Measurements from ENCODE around the gene IKZF1. TPM values are rescaled to one million over a fixed set of nuclear protein-coding genes. Genes with fewer than 3 reads are reported as not detected.

Gene IKZF1
- total and polyA plus RNA-seq, 12 donors, result 0.98 to 31.5 (median 9.4) TPM

DNA sequence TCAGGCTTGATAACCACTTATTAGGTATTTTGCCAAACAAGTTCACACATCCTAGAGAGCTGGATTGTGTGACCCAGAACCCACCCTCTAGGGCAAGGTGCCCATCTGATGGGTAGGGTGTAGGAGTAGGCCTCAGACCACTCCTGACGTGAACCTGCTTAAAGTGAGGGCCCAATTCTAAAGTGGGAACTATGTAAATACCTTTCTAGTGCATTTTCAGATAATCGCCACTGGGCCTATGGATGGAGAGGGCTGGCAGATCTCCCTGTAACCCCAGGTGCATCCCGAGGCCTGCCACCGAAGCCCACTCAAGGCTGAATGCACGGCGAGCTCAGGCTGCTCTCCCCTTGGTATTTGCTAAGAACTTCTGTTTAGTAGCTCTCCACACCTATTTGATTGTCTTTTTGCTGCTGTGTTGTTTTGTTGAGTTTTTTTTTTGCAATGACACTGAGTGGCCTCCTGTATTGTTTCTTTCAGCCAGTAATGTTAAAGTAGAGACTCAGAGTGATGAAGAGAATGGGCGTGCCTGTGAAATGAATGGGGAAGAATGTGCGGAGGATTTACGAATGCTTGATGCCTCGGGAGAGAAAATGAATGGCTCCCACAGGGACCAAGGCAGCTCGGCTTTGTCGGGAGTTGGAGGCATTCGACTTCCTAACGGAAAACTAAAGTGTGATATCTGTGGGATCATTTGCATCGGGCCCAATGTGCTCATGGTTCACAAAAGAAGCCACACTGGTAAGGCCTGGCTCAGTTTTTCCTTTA is 71.7 kb downstream of the IKZF1 start:
- no peak for DNase-seq
- H3K36me3 ChIP-seq (replicated peaks in 1 of 2), result no peaks in the 10 kb centered on the region
- H3K27me3 ChIP-seq, result no peaks in the 10 kb centered on the region
- H3K4me1 ChIP-seq (replicated peaks in 1 of 2), result no peaks in the 10 kb centered on the region
- WGBS, 4 donors, result 74 to 83% (median 78%) methylated on average over 15 of the region's 15 CpGs
- no peaks in the 10 kb centered on the region for H3K9me3 ChIP-seq (replicated peaks in 1 of 3)
- no peak overlapping the region for H3K27ac ChIP-seq
- TF ChIP-seq, protein P1, sequence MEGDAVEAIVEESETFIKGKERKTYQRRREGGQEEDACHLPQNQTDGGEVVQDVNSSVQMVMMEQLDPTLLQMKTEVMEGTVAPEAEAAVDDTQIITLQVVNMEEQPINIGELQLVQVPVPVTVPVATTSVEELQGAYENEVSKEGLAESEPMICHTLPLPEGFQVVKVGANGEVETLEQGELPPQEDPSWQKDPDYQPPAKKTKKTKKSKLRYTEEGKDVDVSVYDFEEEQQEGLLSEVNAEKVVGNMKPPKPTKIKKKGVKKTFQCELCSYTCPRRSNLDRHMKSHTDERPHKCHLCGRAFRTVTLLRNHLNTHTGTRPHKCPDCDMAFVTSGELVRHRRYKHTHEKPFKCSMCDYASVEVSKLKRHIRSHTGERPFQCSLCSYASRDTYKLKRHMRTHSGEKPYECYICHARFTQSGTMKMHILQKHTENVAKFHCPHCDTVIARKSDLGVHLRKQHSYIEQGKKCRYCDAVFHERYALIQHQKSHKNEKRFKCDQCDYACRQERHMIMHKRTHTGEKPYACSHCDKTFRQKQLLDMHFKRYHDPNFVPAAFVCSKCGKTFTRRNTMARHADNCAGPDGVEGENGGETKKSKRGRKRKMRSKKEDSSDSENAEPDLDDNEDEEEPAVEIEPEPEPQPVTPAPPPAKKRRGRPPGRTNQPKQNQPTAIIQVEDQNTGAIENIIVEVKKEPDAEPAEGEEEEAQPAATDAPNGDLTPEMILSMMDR (IDR thresholded peaks at IDR 0.05), result no peak
- no peak for TF ChIP-seq POLR2A (IDR thresholded peaks at IDR 0.05)
- no peak overlapping the region for H3K4me3 ChIP-seq
- intact Hi-C loops (cut with DNase I), result no loop called here

DNA sequence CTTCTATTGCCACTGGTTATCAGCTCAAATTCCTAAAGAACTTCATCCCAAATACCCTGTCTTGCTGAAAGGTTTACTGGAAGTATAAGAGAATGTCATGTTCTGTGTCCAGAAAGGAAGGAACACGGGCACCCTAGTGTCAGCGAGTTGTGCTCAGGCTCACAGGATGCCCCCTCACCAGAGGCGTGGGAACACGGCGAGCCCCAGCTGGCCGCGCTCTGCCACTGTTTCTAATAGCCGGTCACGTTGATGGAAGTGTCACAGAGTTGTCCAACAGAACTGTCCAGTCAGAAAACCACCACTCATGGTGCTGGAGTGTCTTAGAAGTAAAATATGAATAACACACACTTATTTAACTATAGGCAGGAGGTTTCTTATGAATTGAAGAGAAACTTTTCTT is 72.8 kb downstream of the IKZF1 start:
- no peaks in the 10 kb centered on the region for H3K36me3 ChIP-seq (replicated peaks in 1 of 2)
- no peak overlapping the region for H3K27ac ChIP-seq
- no peak for TF ChIP-seq POLR2A (IDR thresholded peaks at IDR 0.05)
- TF ChIP-seq, protein P1 (IDR thresholded peaks at IDR 0.05), result no peak
- DNase-seq, result no peak
- 89 to 93% (median 90%) methylated on average over 9 of the region's 9 CpGs for WGBS, 4 donors
- H3K4me3 ChIP-seq, result no peak overlapping the region
- intact Hi-C loops (cut with DNase I), result no loop called here
- H3K27me3 ChIP-seq, result no peaks in the 10 kb centered on the region
- no peaks in the 10 kb centered on the region for H3K4me1 ChIP-seq (replicated peaks in 1 of 2)
- no peaks in the 10 kb centered on the region for H3K9me3 ChIP-seq (replicated peaks in 1 of 3)

DNA sequence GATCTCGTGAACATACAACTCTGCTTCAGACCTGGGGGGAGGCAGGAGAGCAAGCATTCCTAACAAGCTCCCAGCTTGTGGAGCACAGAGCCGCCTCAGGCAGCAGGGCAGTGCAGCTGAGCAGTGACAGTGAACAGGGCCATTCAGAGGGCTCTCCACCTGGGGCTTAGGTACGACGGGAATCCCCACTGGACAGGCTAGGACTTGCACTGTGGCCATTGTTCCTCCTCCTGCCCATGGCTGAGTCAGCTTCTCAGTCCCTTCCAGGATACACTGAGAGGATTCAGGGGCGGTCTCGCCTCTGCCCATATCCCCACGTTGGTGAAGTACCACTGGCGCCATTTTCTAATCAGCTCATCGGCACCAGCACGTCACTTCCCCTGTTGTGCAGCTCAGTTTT is 74.6 kb downstream of the IKZF1 start:
- TF ChIP-seq, protein P1 (IDR thresholded peaks at IDR 0.05), result no peak
- TF ChIP-seq POLR2A (IDR thresholded peaks at IDR 0.05), result no peak
- DNase-seq, result no peak
- no peak overlapping the region for H3K4me3 ChIP-seq
- no peaks in the 10 kb centered on the region for H3K4me1 ChIP-seq (replicated peaks in 1 of 2)
- no peaks in the 10 kb centered on the region for H3K27me3 ChIP-seq
- H3K9me3 ChIP-seq (replicated peaks in 1 of 3), result no peaks in the 10 kb centered on the region
- 46 to 60% (median 49%) methylated on average over 5 to 10 of the region's 10 CpGs for WGBS, 4 donors
- no peak overlapping the region for H3K27ac ChIP-seq
- no peaks in the 10 kb centered on the region for H3K36me3 ChIP-seq (replicated peaks in 1 of 2)
- intact Hi-C loops (cut with DNase I), result no loop called here

DNA sequence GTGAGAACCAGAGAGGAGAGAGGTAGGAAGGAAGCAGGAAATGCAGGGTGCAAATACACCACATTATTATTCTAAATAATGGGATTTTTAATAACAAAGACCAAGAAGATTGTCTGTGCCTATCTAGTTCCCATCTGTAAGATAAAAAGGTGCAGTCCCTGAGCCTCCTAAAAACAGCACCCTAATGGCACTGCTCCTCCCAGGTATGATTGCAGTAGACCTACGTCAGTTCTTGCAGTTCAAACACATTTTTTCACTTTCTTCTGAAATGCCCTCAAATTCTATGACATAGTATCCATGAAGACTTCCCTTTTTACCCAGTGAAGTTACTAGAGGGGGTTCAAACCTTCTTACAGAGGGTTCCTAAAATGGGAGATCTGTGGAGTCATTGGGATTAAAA is 75.0 kb downstream of the IKZF1 start:
- Histone ChIP-seq H3K36me3 (replicated peaks in 1 of 2) (no peaks in the 10 kb centered on the region), H3K27me3 (no peaks in the 10 kb centered on the region)

More for the DNA sequence above, 75.0 kb downstream of the IKZF1 start:
- intact Hi-C loops (cut with DNase I), result no loop called here
- no peak for DNase-seq
- 48 to 68% (median 62%) methylated on average over 1 of the region's 1 CpG for WGBS, 4 donors
- H3K27ac ChIP-seq, result no peak overlapping the region
- no peaks in the 10 kb centered on the region for H3K4me1 ChIP-seq (replicated peaks in 1 of 2)
- no peak overlapping the region for H3K4me3 ChIP-seq
- no peaks in the 10 kb centered on the region for H3K9me3 ChIP-seq (replicated peaks in 1 of 3)
- TF ChIP-seq, protein P1 (IDR thresholded peaks at IDR 0.05), result no peak
- no peak for TF ChIP-seq POLR2A (IDR thresholded peaks at IDR 0.05)

Data from adrenal gland (tissue), 12 donors.